ENCODE data around the gene FOXG1. TPM values are rescaled to one million over a fixed set of nuclear protein-coding genes. Genes with fewer than 3 reads are reported as not detected.

Gene FOXG1
- total RNA-seq, 1 donor from 2014 or later: not detected

DNA sequence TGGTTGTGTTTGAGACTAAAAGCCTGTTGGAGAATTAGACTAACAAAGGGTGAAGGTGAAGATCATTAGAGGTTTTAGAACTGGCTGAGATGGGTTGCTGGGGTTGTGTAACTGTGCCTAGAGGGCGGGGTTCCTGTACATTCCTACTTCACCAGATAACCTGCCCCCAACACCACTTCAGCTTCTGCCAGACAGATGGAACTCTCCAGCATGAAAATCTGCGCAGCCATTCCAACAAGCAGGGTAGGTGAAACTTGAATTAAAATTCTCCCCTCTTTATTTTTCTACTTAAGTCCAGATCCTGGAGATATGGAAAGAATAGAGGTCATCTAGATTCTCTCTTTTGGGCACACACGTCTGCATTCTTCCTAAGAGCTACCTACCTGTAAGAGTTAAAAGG is 6.0 kb downstream of the FOXG1 start:
- DNase-seq: no peak
- no peak overlapping the region for H3K27ac Mint-ChIP-seq (ENCODE audit: unreplicated experiment)
- TF ChIP-seq, protein P1, sequence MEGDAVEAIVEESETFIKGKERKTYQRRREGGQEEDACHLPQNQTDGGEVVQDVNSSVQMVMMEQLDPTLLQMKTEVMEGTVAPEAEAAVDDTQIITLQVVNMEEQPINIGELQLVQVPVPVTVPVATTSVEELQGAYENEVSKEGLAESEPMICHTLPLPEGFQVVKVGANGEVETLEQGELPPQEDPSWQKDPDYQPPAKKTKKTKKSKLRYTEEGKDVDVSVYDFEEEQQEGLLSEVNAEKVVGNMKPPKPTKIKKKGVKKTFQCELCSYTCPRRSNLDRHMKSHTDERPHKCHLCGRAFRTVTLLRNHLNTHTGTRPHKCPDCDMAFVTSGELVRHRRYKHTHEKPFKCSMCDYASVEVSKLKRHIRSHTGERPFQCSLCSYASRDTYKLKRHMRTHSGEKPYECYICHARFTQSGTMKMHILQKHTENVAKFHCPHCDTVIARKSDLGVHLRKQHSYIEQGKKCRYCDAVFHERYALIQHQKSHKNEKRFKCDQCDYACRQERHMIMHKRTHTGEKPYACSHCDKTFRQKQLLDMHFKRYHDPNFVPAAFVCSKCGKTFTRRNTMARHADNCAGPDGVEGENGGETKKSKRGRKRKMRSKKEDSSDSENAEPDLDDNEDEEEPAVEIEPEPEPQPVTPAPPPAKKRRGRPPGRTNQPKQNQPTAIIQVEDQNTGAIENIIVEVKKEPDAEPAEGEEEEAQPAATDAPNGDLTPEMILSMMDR (IDR thresholded peaks at IDR 0.05; ENCODE audit: partially characterized antibody, unreplicated experiment): no peak
- peaks cover 36% of the 10 kb centered on the region for H3K27me3 Mint-ChIP-seq (ENCODE audit: unreplicated experiment)
- H3K4me3 Mint-ChIP-seq (ENCODE audit: unreplicated experiment): no peak overlapping the region
- H3K4me1 Mint-ChIP-seq (ENCODE audit: low read depth, unreplicated experiment): peaks cover 2% of the 10 kb centered on the region
- peaks cover 16% of the 10 kb centered on the region for H3K9me3 Mint-ChIP-seq (ENCODE audit: unreplicated experiment)
- H3K36me3 Mint-ChIP-seq (ENCODE audit: unreplicated experiment): no peaks in the 10 kb centered on the region

DNA sequence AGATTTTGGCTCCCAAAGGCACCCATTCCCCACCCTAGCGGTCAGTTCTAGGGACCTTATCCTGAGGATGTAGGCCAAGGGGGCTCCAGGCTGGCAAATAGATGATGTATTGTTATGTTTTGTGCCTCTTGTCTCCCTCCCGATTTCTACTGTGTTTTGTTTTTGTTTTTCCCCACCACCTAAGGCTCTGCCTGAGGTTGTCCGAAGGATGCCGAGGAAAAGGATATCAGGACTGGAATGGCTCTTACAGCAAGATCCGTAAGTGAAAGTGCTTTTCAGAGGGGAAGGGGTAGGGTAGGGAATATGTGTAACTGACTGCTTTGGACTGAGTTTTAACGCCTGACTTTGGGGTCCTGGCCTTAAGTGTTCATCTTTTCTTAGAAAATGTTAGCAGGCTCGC is 6.6 kb downstream of the FOXG1 start:
- Mint-ChIP-seq H3K27ac (ENCODE audit: unreplicated experiment) (no peak overlapping the region), H3K36me3 (ENCODE audit: unreplicated experiment) (no peaks in the 10 kb centered on the region), H3K9me3 (ENCODE audit: unreplicated experiment) (peaks cover 17% of the 10 kb centered on the region), H3K27me3 (ENCODE audit: unreplicated experiment) (peaks cover 36% of the 10 kb centered on the region), H3K4me3 (ENCODE audit: unreplicated experiment) (no peak overlapping the region), H3K4me1 (ENCODE audit: low read depth, unreplicated experiment) (peaks cover 2% of the 10 kb centered on the region)
- TF ChIP-seq, protein P1 (IDR thresholded peaks at IDR 0.05; ENCODE audit: partially characterized antibody, unreplicated experiment): no peak
- DNase-seq: no peak

DNA sequence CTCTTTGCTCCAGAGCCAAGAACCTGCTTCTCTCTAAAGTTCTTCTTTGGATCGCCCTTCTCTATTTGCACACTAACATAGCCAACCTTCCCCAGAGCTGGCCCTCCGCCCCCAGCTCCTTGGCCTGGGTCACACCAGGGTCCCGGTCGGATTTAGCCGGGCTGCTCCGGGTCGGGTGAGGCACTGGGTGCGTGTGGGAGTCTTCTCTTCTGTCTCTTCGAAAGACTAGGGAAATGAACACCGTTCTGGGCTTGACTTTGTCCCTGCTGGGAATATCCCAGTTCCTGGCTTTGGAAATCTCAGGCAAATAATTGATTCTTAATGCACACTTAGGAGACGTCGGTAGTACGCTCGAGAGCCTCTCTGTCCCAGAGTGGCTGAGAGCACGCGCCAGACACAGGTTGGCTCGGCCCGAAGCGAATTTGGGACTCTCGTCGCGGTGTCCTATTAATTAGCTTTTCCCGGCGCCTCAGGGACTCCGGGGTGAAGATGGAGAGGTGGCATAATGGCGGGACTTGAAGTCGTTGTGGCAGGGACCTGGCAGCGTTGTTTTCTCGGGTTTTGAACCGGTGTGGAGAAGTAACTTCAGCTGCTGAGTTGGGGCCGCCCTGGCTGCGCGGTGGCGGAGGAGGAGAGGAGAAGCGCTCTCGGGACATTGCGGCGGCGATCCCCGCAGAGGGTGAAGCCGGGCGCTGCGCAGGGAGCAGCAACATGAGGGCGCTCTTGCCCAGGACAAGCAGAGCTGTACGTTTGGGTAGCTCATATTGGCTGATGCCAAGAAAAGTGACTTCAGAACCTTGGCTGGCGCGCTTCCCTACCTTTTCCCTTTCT is 7.5 kb downstream of the FOXG1 start:
- H3K4me1 Mint-ChIP-seq (ENCODE audit: low read depth, unreplicated experiment): peaks cover 2% of the 10 kb centered on the region
- DNase-seq: peak; percentile 88
- peaks cover 18% of the 10 kb centered on the region for H3K9me3 Mint-ChIP-seq (ENCODE audit: unreplicated experiment)
- H3K27me3 Mint-ChIP-seq (ENCODE audit: unreplicated experiment): peaks cover 32% of the 10 kb centered on the region
- no peak overlapping the region for H3K27ac Mint-ChIP-seq (ENCODE audit: unreplicated experiment)
- peak overlapping the region; percentile 79 for H3K4me3 Mint-ChIP-seq (ENCODE audit: unreplicated experiment)
- H3K36me3 Mint-ChIP-seq (ENCODE audit: unreplicated experiment): no peaks in the 10 kb centered on the region
- TF ChIP-seq, protein P1 (IDR thresholded peaks at IDR 0.05; ENCODE audit: partially characterized antibody, unreplicated experiment): peak; percentile 50

DNA sequence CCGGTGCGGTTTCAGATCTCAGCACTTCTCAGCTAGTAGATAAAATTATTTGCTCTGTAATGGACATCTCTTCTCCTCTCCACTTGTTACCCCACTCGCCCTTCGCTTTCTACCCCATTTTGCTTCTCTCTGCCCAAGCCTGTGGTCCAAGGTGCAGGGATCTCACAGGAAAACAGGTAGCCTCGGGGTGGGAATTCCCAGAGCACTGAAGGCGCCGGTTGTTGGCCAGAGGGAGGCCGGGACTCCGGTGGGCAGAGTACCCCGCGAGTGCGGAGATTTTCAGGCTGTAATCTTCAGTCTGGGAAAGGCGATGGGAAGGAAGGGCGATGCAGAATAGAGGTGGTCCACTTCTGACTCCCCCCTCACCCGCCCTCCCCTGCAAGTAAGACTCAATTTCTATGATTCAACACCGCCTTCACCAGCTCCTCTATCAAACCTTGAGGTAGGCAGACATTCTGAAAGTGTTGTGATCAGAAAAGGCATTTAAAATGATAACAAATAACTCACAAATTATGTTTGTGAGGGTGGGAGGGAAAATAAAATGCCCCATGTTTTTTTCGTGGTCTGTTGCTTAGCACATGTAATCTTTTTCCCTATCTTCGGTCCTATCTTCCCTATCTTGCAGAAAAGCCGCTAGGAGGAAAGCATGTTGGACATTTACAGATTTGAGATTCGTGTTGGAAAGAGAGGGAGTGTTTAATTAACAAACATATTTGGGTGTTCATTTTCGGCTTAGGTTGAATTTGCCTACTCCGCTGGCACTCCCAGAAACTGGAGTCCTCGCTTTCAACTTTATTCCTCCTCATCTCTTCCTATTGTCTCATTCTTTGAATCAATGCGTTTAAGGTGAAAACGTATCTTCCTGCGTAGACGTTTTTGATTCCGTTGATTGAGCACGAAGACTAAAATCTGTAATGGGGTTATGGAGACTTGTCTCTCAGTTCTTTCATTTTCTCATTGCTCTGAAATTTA is 8.5 kb downstream of the FOXG1 start:
- DNase-seq: no peak
- peaks cover 32% of the 10 kb centered on the region for H3K27me3 Mint-ChIP-seq (ENCODE audit: unreplicated experiment)
- peak overlapping the region; percentile 79 for H3K4me3 Mint-ChIP-seq (ENCODE audit: unreplicated experiment)
- TF ChIP-seq, protein P1 (IDR thresholded peaks at IDR 0.05; ENCODE audit: partially characterized antibody, unreplicated experiment): no peak
- no peaks in the 10 kb centered on the region for H3K36me3 Mint-ChIP-seq (ENCODE audit: unreplicated experiment)
- peaks cover 2% of the 10 kb centered on the region for H3K4me1 Mint-ChIP-seq (ENCODE audit: low read depth, unreplicated experiment)
- no peak overlapping the region for H3K27ac Mint-ChIP-seq (ENCODE audit: unreplicated experiment)
- peaks cover 20% of the 10 kb centered on the region for H3K9me3 Mint-ChIP-seq (ENCODE audit: unreplicated experiment)

Measured in glutamatergic neuron (in vitro differentiated cells).